DND-41 (cell line): ENCODE measurements around the gene MXD3.

Experiments used
- CTCF ChIP-seq: IDR thresholded peaks from 2 replicates; pipeline ENCODE4 v1.5.1; 2012; ENCODE audit warnings: borderline replicate concordance, low read length, moderate library complexity, mild to moderate bottlenecking; ENCODE audit not compliant: poor library complexity, severe bottlenecking; ENCODE audit errors: extremely low read depth
- EZH2 ChIP-seq: IDR thresholded peaks from 3 replicates; pipeline ENCODE4 v1.6.1; 2012; ENCODE audit warnings: borderline replicate concordance, low read depth, mild to moderate bottlenecking, moderate library complexity, low read length, inconsistent platforms; ENCODE audit not compliant: severe bottlenecking

- TF ChIP-seq CTCF (no peak), EZH2 (no peak)
These were observed 45.4 kb upstream of the MXD3 start for GRCh38 chr5:177357146-177357458.
